Mesendoderm (in vitro differentiated cells): ENCODE measurements around the gene LDHB.
"Not testable (repeated sequence)": the region's sequence is repeated elsewhere in the genome, so short reads cannot be mapped to it uniquely, and the experiment has no call there.

ENCODE experiments used
- DNase-seq: peaks from one replicate; pipeline ENCODE4 v3.0.0; 2013
- H2AK5ac ChIP-seq: 2 replicates; pipeline ENCODE4 v1.6.1; 2013; ENCODE audit warnings: low read length, inconsistent platforms
- H2BK120ac ChIP-seq: 2 replicates; pipeline ENCODE4 v1.6.1; 2013; ENCODE audit warnings: low read depth, mild to moderate bottlenecking, low read length, moderate library complexity, mixed read lengths
- H2BK15ac ChIP-seq: replicated peaks from 2 replicates; pipeline ENCODE4 v1.6.1; 2013; ENCODE audit warnings: low read depth, mild to moderate bottlenecking, moderate library complexity
- H2BK5ac ChIP-seq: 2 replicates; pipeline ENCODE4 v1.6.1; 2013; ENCODE audit warnings: low read length, inconsistent platforms
- H3K18ac ChIP-seq: 2 replicates; pipeline ENCODE4 v1.6.1; 2013; ENCODE audit warnings: mild to moderate bottlenecking, low read length, mixed read lengths
- H3K23ac ChIP-seq: one replicate; pipeline ENCODE4 v1.6.1; 2013; ENCODE audit warnings: low read length
- H3K27ac ChIP-seq: 2 replicates; pipeline ENCODE4 v1.5.1; 2013; ENCODE audit warnings: low read depth, mild to moderate bottlenecking, inconsistent platforms, low read length, moderate library complexity
- H3K27me3 ChIP-seq: 2 replicates; pipeline ENCODE4 v1.6.1; 2013; ENCODE audit warnings: low read length, control low read depth, mild to moderate bottlenecking, inconsistent platforms; ENCODE audit not compliant: insufficient read depth, poor library complexity
- H3K36me3 ChIP-seq: 2 replicates; pipeline ENCODE4 v1.6.1; 2013; ENCODE audit warnings: low read length, inconsistent platforms; ENCODE audit not compliant: control insufficient read depth, insufficient read depth
- H3K4ac ChIP-seq: one replicate; pipeline ENCODE4 v1.6.1; 2013; ENCODE audit warnings: low read depth, mild to moderate bottlenecking, low read length, moderate library complexity
- H3K4me1 ChIP-seq: 2 replicates; pipeline ENCODE4 v1.6.1; 2013; ENCODE audit warnings: low read depth, low read length, inconsistent platforms; ENCODE audit not compliant: control insufficient read depth
- H3K4me2 ChIP-seq: 2 replicates; pipeline ENCODE4 v1.6.1; 2013; ENCODE audit warnings: low read length
- H3K4me3 ChIP-seq: 2 replicates; pipeline ENCODE4 v1.5.1; 2013; ENCODE audit warnings: mild to moderate bottlenecking, low read length
- H3K56ac ChIP-seq: one replicate; pipeline ENCODE4 v1.6.1; 2013; ENCODE audit warnings: low read length
- H3K79me1 ChIP-seq: 2 replicates; pipeline ENCODE4 v1.6.1; 2013; ENCODE audit warnings: low read length, inconsistent platforms
- H3K79me2 ChIP-seq: 2 replicates; pipeline ENCODE4 v1.6.1; 2013; ENCODE audit warnings: mild to moderate bottlenecking, low read length; ENCODE audit not compliant: control insufficient read depth, insufficient read depth
- H3K9ac ChIP-seq: 2 replicates; pipeline ENCODE4 v1.6.1; 2013; ENCODE audit warnings: low read length, inconsistent platforms
- H4K5ac ChIP-seq: one replicate; pipeline ENCODE4 v1.6.1; 2013; ENCODE audit warnings: low read length
- H4K8ac ChIP-seq: one replicate; pipeline ENCODE4 v1.6.1; 2013; ENCODE audit warnings: low read depth, mild to moderate bottlenecking, control low read depth, low read length, moderate library complexity
- WGBS: extraction: QIAGEN DNeasy Blood & Tissue Kit; methylation state at CpG from one replicate; pipeline ENCODE4 v1.1.7; 2013; ENCODE audit warnings: low lambda C conversion rate, missing lambda C conversion rate; ENCODE audit not compliant: insufficient coverage; ENCODE audit errors: extremely low coverage; 5-methylcytosine and 5-hydroxymethylcytosine counted together

Gene LDHB

DNA sequence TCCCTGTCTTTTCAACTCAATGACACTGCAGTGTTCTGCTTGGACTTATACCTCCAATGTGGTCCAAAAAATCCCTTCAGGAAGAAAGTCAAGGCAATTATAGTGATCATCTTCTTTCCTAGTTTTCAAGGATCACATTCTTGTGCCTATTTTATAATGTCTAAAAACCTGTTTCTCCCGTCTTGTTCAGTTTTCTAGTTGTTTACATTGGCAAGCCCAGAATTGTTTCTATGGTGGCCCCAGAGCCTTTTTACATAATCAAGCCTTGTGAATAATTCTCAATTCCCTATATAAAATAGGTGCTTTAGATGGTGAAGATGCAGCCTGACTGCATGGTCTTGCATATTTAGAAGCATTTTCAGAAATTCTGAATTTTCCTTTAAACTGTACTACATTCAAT, 14.5 kb upstream of the LDHB start:
- Histone ChIP-seq H3K4me2 (no peak overlapping the region), H3K9ac (no peak overlapping the region), H2BK5ac (no peak overlapping the region), H3K56ac (no peak overlapping the region), H4K5ac (no peak overlapping the region), H3K27ac (no peak overlapping the region), H3K79me2 (no peaks in the 10 kb centered on the region), H3K36me3 (no peaks in the 10 kb centered on the region), H3K4me1 (no peaks in the 10 kb centered on the region), H3K18ac (no peak overlapping the region), H3K23ac (no peak overlapping the region), H2BK120ac (no peak overlapping the region), H3K79me1 (no peaks in the 10 kb centered on the region), H4K8ac (no peak overlapping the region), H3K4me3 (no peak overlapping the region), H3K27me3 (no peaks in the 10 kb centered on the region), H3K4ac (no peak overlapping the region), H2BK15ac (no peak overlapping the region), H2AK5ac (no peak overlapping the region)
- WGBS: no CpG with 5 or more reads among the region's 1 CpG
- DNase-seq: no peak

DNA sequence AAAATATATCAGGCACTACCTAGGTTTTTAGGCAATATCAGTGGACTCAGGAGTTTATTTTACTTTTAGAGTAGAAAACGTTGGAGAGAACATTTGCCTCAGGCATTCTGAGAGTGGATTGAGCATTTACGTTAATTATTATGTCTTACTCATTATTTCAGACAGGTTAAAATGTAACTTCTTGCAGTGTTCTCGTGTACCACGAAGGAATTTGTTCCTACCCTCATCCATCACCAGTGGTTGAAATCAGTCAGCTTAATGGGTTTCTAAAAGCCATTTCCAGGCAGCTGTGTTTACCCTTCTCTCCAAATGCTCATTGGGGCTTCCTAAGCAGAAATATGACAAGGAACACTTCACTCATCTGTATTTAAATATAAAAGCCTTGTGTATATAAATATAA, 9.1 kb upstream of the LDHB start:
- Histone ChIP-seq H2BK15ac (no peak overlapping the region), H4K8ac (no peak overlapping the region), H3K27me3 (no peaks in the 10 kb centered on the region), H3K79me2 (no peaks in the 10 kb centered on the region), H4K5ac (no peak overlapping the region), H2BK120ac (no peak overlapping the region), H2BK5ac (no peak overlapping the region), H3K27ac (no peak overlapping the region), H3K18ac (no peak overlapping the region), H3K9ac (no peak overlapping the region), H3K79me1 (no peaks in the 10 kb centered on the region), H3K4me2 (no peak overlapping the region), H3K36me3 (no peaks in the 10 kb centered on the region), H3K23ac (no peak overlapping the region), H3K4me1 (no peaks in the 10 kb centered on the region), H2AK5ac (no peak overlapping the region), H3K56ac (no peak overlapping the region), H3K4me3 (no peak overlapping the region), H3K4ac (no peak overlapping the region)
- WGBS: no CpG with 5 or more reads among the region's 4 CpGs
- no peak for DNase-seq

DNA sequence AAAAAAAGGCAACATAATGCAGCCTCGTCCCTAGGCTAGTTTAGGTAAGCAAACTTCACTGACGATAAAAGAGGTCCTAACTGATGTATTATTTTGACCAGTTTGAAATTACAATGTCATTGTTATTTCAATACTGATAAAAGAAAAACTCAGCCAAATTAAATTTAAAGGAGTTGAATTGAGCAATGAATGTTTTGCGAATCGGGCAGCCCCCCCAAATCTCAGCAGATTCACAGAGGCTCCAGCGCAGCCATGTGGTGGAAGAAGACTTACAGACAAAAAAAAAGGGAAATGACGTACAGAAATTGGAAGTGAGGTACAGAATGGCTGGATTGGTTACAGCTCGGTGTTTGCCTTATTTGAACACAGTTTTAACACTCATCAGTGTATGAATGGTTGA, 8.2 kb upstream of the LDHB start:
- no peak for DNase-seq
- Histone ChIP-seq H2AK5ac (no peak overlapping the region), H3K4me1 (no peaks in the 10 kb centered on the region), H3K56ac (no peak overlapping the region), H3K4me2 (no peak overlapping the region), H3K79me1 (no peaks in the 10 kb centered on the region), H4K8ac (no peak overlapping the region), H3K4me3 (no peak overlapping the region), H3K9ac (no peak overlapping the region), H4K5ac (no peak overlapping the region), H2BK15ac (no peak overlapping the region), H2BK120ac (no peak overlapping the region), H3K4ac (no peak overlapping the region), H3K27ac (no peak overlapping the region), H3K79me2 (no peaks in the 10 kb centered on the region), H3K36me3 (no peaks in the 10 kb centered on the region), H2BK5ac (no peak overlapping the region), H3K23ac (no peak overlapping the region), H3K18ac (no peak overlapping the region), H3K27me3 (no peaks in the 10 kb centered on the region)
- WGBS: no CpG with 5 or more reads among the region's 7 CpGs

DNA sequence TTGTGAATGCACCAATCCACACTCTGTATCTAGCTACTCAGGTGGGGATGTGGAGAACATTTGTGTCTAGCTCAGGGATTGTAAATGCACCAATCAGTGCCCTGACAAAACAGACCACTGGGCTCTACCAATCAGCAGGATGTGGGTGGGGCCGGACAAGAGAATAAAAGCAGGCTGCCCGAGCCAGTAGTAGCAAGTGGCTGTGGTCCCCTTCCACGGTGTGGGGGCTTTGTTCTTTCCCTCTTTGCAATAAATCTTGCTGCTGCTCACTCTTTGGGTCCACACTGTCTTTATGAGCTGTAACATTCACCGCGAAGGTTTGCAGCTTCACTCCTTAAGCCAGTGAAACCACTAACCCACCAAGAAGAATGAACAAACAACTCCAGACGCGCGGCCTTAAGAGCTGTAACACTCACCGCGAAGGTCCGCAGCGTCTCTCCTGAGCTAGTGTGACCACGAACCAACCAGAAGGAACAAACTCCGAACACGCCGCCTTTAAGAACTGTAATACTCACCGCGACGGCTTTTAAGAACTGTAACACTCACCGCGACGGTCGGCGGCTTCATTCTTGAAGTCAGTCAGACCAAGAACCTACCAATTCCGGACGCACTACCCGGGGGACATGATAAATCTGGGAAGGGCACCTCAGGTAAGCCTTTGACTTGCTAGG, 4.6 kb upstream of the LDHB start:
- Histone ChIP-seq H3K4ac (no peak overlapping the region), H3K27me3 (no peaks in the 10 kb centered on the region), H3K4me2 (no peak overlapping the region), H3K79me1 (peaks cover 1% of the 10 kb centered on the region), H3K9ac (no peak overlapping the region), H3K4me1 (no peaks in the 10 kb centered on the region), H2BK120ac (no peak overlapping the region), H4K8ac (no peak overlapping the region), H3K36me3 (no peaks in the 10 kb centered on the region), H4K5ac (no peak overlapping the region), H3K79me2 (peaks cover 3% of the 10 kb centered on the region), H3K18ac (no peak overlapping the region), H2AK5ac (no peak overlapping the region), H2BK15ac (no peak overlapping the region), H2BK5ac (no peak overlapping the region), H3K56ac (no peak overlapping the region), H3K27ac (no peak overlapping the region), H3K23ac (no peak overlapping the region), H3K4me3 (no peak overlapping the region)
- no peak for DNase-seq
- WGBS: no CpG with 5 or more reads among the region's 27 CpGs

DNA sequence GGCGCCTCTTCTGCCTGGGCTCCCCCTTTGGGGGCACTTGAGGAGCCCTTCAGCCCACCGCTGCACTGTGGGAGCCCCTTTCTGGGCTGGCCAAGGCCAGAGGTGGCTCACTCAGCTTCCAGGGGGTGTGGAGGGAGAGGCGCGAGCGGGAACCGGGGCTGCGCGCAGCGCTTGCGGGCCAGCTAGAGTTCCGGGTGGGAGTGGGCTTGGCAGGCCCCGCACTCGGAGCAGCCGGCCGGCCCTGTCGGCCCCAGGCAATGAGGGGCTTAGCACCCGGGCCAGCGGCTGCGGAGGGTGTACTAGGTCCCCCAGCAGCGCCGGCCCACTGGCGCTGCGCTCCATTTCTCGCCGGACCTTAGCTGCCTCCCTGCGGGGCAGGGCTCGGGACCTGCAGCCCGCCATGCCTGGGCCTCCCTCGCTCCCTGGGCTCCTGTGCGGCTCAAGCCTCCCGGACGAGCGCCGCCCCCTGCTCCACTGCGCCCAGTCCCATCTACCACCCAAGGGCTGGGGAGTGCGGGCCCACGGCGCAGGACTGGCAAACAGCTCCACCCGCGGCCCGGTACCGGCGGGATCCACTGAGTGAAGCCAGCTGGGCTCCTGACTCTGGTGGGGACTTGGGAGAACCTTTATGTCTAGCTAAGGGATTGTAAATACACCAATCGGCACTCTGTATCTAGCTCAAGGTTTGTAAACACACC, 3.9 kb upstream of the LDHB start:
- no CpG with 5 or more reads among the region's 44 CpGs for WGBS
- not testable (repeated sequence) for H3K56ac ChIP-seq, H2BK5ac ChIP-seq, H3K36me3 ChIP-seq, H3K4ac ChIP-seq, H3K9ac ChIP-seq, H3K4me2 ChIP-seq, H3K23ac ChIP-seq, H3K27me3 ChIP-seq, H3K27ac ChIP-seq, H3K79me1 ChIP-seq, H3K4me3 ChIP-seq, H2BK120ac ChIP-seq, H3K18ac ChIP-seq, H4K8ac ChIP-seq, H3K4me1 ChIP-seq, H2AK5ac ChIP-seq, H2BK15ac ChIP-seq, H4K5ac ChIP-seq, DNase-seq
- peaks cover 10% of the 10 kb centered on the region for H3K79me2 ChIP-seq

DNA sequence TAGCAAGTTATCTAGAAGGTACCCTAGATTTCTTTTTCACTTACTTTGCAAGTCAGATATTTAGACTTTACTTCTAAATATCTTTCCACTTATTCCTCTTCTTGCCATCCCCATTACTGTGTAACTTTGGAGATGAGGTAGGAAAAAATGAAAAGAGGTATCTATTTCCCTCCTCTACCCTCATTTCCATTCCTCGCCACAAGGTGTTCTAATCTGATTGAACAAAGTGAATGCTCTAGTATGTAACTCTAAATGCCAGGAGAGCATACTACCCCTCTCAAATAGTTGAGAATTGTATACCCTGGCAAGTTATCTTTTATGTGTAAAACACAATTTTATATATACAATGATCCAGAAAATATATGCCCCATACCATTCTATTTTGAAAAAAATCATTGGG, 1.7 kb upstream of the LDHB start:
- Histone ChIP-seq H3K18ac (no peak overlapping the region), H3K36me3 (peaks cover 1% of the 10 kb centered on the region), H3K27ac (no peak overlapping the region), H4K5ac (no peak overlapping the region), H2BK120ac (no peak overlapping the region), H3K4me1 (peaks cover under 1% of the 10 kb centered on the region), H2BK15ac (no peak overlapping the region), H3K79me2 (peaks cover 29% of the 10 kb centered on the region), H3K56ac (no peak overlapping the region), H2BK5ac (no peak overlapping the region), H3K9ac (no peak overlapping the region), H3K27me3 (no peaks in the 10 kb centered on the region), H3K4me2 (no peak overlapping the region), H3K4me3 (no peak overlapping the region), H4K8ac (no peak overlapping the region), H3K79me1 (peaks cover 2% of the 10 kb centered on the region), H3K4ac (no peak overlapping the region), H2AK5ac (no peak overlapping the region), H3K23ac (no peak overlapping the region)
- DNase-seq: peak; percentile 22
- no CpG with 5 or more reads among the region's 1 CpG for WGBS
